ENCODE data around the gene GOLT1A. TPM values are rescaled to one million over a fixed set of nuclear protein-coding genes. Genes with fewer than 3 reads are reported as not detected.

Gene GOLT1A
- total and polyA plus RNA-seq, 2 of the 8 experiments (the other 6 are each of a cell fraction or from before 2014, with no cell fraction given) = 7.5 to 8.5 TPM

GRCh38 chr1:204188959-204189639 is 24.7 kb downstream of the GOLT1A start (continued):
- TF ChIP-seq NANOG (IDR thresholded peaks at IDR 0.05; ENCODE audit: insufficient read depth, low read depth, low read length, poor library complexity, severe bottlenecking) = no peak
- TF ChIP-seq KDM1A (IDR thresholded peaks at IDR 0.05; ENCODE audit: borderline replicate concordance, low read length) = no peak
- TF ChIP-seq ASH2L (IDR thresholded peaks at IDR 0.05; ENCODE audit: low read length) = no peak
- TF ChIP-seq, protein P1, sequence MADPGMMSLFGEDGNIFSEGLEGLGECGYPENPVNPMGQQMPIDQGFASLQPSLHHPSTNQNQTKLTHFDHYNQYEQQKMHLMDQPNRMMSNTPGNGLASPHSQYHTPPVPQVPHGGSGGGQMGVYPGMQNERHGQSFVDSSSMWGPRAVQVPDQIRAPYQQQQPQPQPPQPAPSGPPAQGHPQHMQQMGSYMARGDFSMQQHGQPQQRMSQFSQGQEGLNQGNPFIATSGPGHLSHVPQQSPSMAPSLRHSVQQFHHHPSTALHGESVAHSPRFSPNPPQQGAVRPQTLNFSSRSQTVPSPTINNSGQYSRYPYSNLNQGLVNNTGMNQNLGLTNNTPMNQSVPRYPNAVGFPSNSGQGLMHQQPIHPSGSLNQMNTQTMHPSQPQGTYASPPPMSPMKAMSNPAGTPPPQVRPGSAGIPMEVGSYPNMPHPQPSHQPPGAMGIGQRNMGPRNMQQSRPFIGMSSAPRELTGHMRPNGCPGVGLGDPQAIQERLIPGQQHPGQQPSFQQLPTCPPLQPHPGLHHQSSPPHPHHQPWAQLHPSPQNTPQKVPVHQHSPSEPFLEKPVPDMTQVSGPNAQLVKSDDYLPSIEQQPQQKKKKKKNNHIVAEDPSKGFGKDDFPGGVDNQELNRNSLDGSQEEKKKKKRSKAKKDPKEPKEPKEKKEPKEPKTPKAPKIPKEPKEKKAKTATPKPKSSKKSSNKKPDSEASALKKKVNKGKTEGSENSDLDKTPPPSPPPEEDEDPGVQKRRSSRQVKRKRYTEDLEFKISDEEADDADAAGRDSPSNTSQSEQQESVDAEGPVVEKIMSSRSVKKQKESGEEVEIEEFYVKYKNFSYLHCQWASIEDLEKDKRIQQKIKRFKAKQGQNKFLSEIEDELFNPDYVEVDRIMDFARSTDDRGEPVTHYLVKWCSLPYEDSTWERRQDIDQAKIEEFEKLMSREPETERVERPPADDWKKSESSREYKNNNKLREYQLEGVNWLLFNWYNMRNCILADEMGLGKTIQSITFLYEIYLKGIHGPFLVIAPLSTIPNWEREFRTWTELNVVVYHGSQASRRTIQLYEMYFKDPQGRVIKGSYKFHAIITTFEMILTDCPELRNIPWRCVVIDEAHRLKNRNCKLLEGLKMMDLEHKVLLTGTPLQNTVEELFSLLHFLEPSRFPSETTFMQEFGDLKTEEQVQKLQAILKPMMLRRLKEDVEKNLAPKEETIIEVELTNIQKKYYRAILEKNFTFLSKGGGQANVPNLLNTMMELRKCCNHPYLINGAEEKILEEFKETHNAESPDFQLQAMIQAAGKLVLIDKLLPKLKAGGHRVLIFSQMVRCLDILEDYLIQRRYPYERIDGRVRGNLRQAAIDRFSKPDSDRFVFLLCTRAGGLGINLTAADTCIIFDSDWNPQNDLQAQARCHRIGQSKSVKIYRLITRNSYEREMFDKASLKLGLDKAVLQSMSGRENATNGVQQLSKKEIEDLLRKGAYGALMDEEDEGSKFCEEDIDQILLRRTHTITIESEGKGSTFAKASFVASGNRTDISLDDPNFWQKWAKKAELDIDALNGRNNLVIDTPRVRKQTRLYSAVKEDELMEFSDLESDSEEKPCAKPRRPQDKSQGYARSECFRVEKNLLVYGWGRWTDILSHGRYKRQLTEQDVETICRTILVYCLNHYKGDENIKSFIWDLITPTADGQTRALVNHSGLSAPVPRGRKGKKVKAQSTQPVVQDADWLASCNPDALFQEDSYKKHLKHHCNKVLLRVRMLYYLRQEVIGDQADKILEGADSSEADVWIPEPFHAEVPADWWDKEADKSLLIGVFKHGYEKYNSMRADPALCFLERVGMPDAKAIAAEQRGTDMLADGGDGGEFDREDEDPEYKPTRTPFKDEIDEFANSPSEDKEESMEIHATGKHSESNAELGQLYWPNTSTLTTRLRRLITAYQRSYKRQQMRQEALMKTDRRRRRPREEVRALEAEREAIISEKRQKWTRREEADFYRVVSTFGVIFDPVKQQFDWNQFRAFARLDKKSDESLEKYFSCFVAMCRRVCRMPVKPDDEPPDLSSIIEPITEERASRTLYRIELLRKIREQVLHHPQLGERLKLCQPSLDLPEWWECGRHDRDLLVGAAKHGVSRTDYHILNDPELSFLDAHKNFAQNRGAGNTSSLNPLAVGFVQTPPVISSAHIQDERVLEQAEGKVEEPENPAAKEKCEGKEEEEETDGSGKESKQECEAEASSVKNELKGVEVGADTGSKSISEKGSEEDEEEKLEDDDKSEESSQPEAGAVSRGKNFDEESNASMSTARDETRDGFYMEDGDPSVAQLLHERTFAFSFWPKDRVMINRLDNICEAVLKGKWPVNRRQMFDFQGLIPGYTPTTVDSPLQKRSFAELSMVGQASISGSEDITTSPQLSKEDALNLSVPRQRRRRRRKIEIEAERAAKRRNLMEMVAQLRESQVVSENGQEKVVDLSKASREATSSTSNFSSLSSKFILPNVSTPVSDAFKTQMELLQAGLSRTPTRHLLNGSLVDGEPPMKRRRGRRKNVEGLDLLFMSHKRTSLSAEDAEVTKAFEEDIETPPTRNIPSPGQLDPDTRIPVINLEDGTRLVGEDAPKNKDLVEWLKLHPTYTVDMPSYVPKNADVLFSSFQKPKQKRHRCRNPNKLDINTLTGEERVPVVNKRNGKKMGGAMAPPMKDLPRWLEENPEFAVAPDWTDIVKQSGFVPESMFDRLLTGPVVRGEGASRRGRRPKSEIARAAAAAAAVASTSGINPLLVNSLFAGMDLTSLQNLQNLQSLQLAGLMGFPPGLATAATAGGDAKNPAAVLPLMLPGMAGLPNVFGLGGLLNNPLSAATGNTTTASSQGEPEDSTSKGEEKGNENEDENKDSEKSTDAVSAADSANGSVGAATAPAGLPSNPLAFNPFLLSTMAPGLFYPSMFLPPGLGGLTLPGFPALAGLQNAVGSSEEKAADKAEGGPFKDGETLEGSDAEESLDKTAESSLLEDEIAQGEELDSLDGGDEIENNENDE (IDR thresholded peaks at IDR 0.05; ENCODE audit: insufficient replicate concordance, low read length) = no peak
- no peak for TF ChIP-seq BACH1 (IDR thresholded peaks at IDR 0.05; ENCODE audit: low read length)
- TF ChIP-seq KDM5A (IDR thresholded peaks at IDR 0.05; ENCODE audit: low read length) = no peak
- no peak for TF ChIP-seq TBP (IDR thresholded peaks at IDR 0.05; ENCODE audit: low read depth, low read length)
- no peak for TF ChIP-seq SAP30 (IDR thresholded peaks at IDR 0.05; ENCODE audit: insufficient read depth, insufficient replicate concordance, low read length)
- no peak for TF ChIP-seq YY1 (IDR thresholded peaks at IDR 0.05; ENCODE audit: low read depth, low read length)
- no peak for TF ChIP-seq KDM4A (IDR thresholded peaks at IDR 0.05; ENCODE audit: low read depth, low read length, severe bottlenecking)
